CD14-positive monocyte (primary cell): ENCODE results near the gene COQ10B. TPM values are rescaled to one million over a fixed set of nuclear protein-coding genes. Genes with fewer than 3 reads are reported as not detected.
"Not testable (repeated sequence)": the region's sequence is repeated elsewhere in the genome, so short reads cannot be mapped to it uniquely, and the experiment has no call there.

Experiments used
- DNase-seq, 3 donors: peaks; one replicate each; pipeline ENCODE4 v3.0.0-alpha.2; 2011 to 2022
- H2AFZ ChIP-seq: 2 replicates; pipeline ENCODE4 v1.6.0; 2012; ENCODE audit warnings: mild to moderate bottlenecking, low read depth, low read length, inconsistent platforms; ENCODE audit not compliant: insufficient read depth, poor library complexity, severe bottlenecking
- H3K27ac ChIP-seq, 2 donors: 1 replicate in 1 of 2; 2 replicates in 1 of 2; pipeline ENCODE4 v1.5.1; 2012 to 2013; ENCODE audit warnings: low read length in 2 of 2, control low read depth in 1 of 2, inconsistent platforms in 1 of 2, low read depth in 1 of 2, mild to moderate bottlenecking in 1 of 2
- H3K27me3 ChIP-seq, 2 donors: one replicate each; pipeline versions ENCODE4 v1.6.0 to v1.6.1; 2011 to 2013; ENCODE audit warnings: low read length in 2 of 2; ENCODE audit not compliant: control insufficient read depth in 2 of 2, insufficient read depth in 2 of 2
- H3K36me3 ChIP-seq, 2 donors: replicated peaks in 1 of 2; 1 replicate in 1 of 2; 2 replicates in 1 of 2; pipeline versions ENCODE4 v1.5.1 to v1.6.1; 2012 to 2013; ENCODE audit warnings: low read length in 2 of 2, control low read depth in 1 of 2, inconsistent platforms in 1 of 2, mild to moderate bottlenecking in 1 of 2; ENCODE audit not compliant: insufficient read depth in 2 of 2, control insufficient read depth in 1 of 2
- H3K4me1 ChIP-seq, 2 donors: 1 replicate in 1 of 2; 2 replicates in 1 of 2; pipeline versions ENCODE4 v1.5.1 to v1.6.1; 2012 to 2013; ENCODE audit warnings: low read length in 2 of 2, control low read depth in 1 of 2, inconsistent platforms in 1 of 2, mild to moderate bottlenecking in 1 of 2, moderate library complexity in 1 of 2; ENCODE audit not compliant: insufficient read depth in 2 of 2, control insufficient read depth in 1 of 2
- H3K4me2 ChIP-seq: replicated peaks from 2 replicates; pipeline ENCODE3; 2012; ENCODE audit warnings: low read length, moderate library complexity, mild to moderate bottlenecking; ENCODE audit not compliant: poor library complexity, severe bottlenecking; ENCODE audit errors: extremely low read depth
- H3K4me3 ChIP-seq, 3 experiments: fragments of 200-600 bp in 1 of 3; sonication (generic) in 1 of 3; replicated peaks in 1 of 3; 1 replicate in 2 of 3; 2 replicates in 1 of 3; pipeline ENCODE4 v1.5.1; 2011 to 2013; ENCODE audit warnings: low read length in 3 of 3, mild to moderate bottlenecking in 3 of 3, control low read depth in 2 of 3, low read depth in 2 of 3, inconsistent platforms in 1 of 3, moderate library complexity in 1 of 3
- H3K79me2 ChIP-seq: 2 replicates; pipeline ENCODE4 v1.6.0; 2012; ENCODE audit warnings: mild to moderate bottlenecking, control low read depth, inconsistent platforms, low read length, moderate library complexity; ENCODE audit not compliant: insufficient read depth
- H3K9ac ChIP-seq: 2 replicates; pipeline ENCODE4 v1.6.0; 2017; ENCODE audit warnings: low read length, mild to moderate bottlenecking; ENCODE audit not compliant: insufficient read depth, poor library complexity, severe bottlenecking
- H3K9me3 ChIP-seq, 2 donors: replicated peaks in 1 of 2; 1 replicate in 1 of 2; 2 replicates in 1 of 2; pipeline versions ENCODE4 v1.5.1 to v1.6.1; 2012 to 2013; ENCODE audit warnings: low read length in 2 of 2, control low read depth in 1 of 2; ENCODE audit not compliant: control insufficient read depth in 1 of 2, insufficient read depth in 1 of 2
- H4K20me1 ChIP-seq: 2 replicates; pipeline ENCODE4 v1.6.0; 2012; ENCODE audit warnings: mild to moderate bottlenecking, low read length, control low read depth, moderate library complexity; ENCODE audit not compliant: insufficient read depth
- H3K27ac Mint-ChIP-seq, 7 donors: one replicate each; pipeline ENCODE4 v1.8.0; 2020; ENCODE audit warnings: mild to moderate bottlenecking in 7 of 7, mixed read lengths in 7 of 7, moderate library complexity in 6 of 7, inconsistent platforms in 2 of 7
- H3K27me3 Mint-ChIP-seq, 3 donors: one replicate each; pipeline ENCODE4 v1.8.0; 2021 to 2022; ENCODE audit warnings: low read depth in 3 of 3, mild to moderate bottlenecking in 3 of 3, mixed read lengths in 3 of 3, moderate library complexity in 3 of 3, inconsistent platforms in 1 of 3
- H3K36me3 Mint-ChIP-seq, 2 donors: one replicate each; pipeline ENCODE4 v1.8.0; 2020; ENCODE audit warnings: mixed read lengths in 2 of 2, inconsistent platforms in 1 of 2, mild to moderate bottlenecking in 1 of 2
- H3K4me1 Mint-ChIP-seq: one replicate; pipeline ENCODE4 v1.8.0; 2020; ENCODE audit warnings: mild to moderate bottlenecking, mixed read lengths
- H3K4me3 Mint-ChIP-seq, 2 donors: one replicate each; pipeline ENCODE4 v1.8.0; 2020; ENCODE audit warnings: mild to moderate bottlenecking in 2 of 2, mixed read lengths in 2 of 2, moderate library complexity in 1 of 2
- H3K9me3 Mint-ChIP-seq, 7 donors: one replicate each; pipeline ENCODE4 v1.8.0; 2020 to 2022; ENCODE audit warnings: mixed read lengths in 7 of 7, mild to moderate bottlenecking in 6 of 7, moderate library complexity in 6 of 7, inconsistent platforms in 2 of 7
- CTCF ChIP-seq: fragments of 200-600 bp; IDR thresholded peaks from one replicate; pipeline ENCODE4 v1.8.0; 2022; ENCODE audit warnings: antibody characterized with exemption, mild to moderate bottlenecking
- WGBS: methylation state at CpG from one replicate; pipeline ENCODE4 v1.1.5; 2013; ENCODE audit warnings: missing lambda C conversion rate; ENCODE audit not compliant: insufficient coverage; 5-methylcytosine and 5-hydroxymethylcytosine counted together
- intact Hi-C, 2 donors: fragments of 100-400 bp; cut with micrococcal nuclease; formaldehyde crosslinking; loops; one replicate each; pipeline versions ENCODE4 v1.15.0 to v1.15.1; 2023
- polyA plus RNA-seq, 3 donors: library from polyadenylated mRNA; depleted of rRNA in 1 of 3; unstranded in 2 of 3; stranded (reverse) in 1 of 3; fragments of 300-500 nt in 2 of 3; fragments of >200 nt in 1 of 3; fragmentation: Illumina TruSeq in 2 of 3; gene quantifications; 1 replicate in 2 of 3; 2 replicates in 1 of 3; pipeline ENCODE4 v1.2.3, GENCODE V29; 2012 to 2021

Gene COQ10B
- polyA plus RNA-seq, 3 donors, result 6.7 to 46.6 (median 38.3) TPM

- Histone ChIP-seq H3K79me2 (peaks cover 6% of the 10 kb centered on the region), H3K4me2 (no peak overlapping the region), H3K9ac (no peak overlapping the region), H3K9me3 (peaks cover 3 to 4% of the 10 kb centered on the region in 2 donors), H4K20me1 (peaks cover 36% of the 10 kb centered on the region), H3K4me3 (no peak overlapping the region), H2AFZ (no peak overlapping the region), H3K4me1 (peaks cover 29 to 32% of the 10 kb centered on the region in 2 donors), H3K36me3 (peaks cover 30 to 73% of the 10 kb centered on the region in 2 donors), H3K27me3 (no peaks in the 10 kb centered on the region), H3K27ac (peak overlapping the region in 1 of 2 donors; percentile 21)
- peaks cover 0 to 14% (median 8%) of the 10 kb centered on the region in 7 donors for H3K9me3 Mint-ChIP-seq
- H3K4me3 Mint-ChIP-seq, result no peak overlapping the region
- intact Hi-C loops, result no loop called here
- WGBS, result 100% methylated on average over 2 of the region's 3 CpGs
- no peaks in the 10 kb centered on the region for H3K27me3 Mint-ChIP-seq
- no peak for DNase-seq
- H3K36me3 Mint-ChIP-seq, result peaks cover 42 to 63% of the 10 kb centered on the region in 2 donors
- peaks cover 26% of the 10 kb centered on the region for H3K4me1 Mint-ChIP-seq
- TF ChIP-seq CTCF, result no peak
- peak overlapping the region in 4 of 7 donors; percentile 2 to 77 (median 72) for H3K27ac Mint-ChIP-seq
Observed at GRCh38 chr2:197477797-197478196, 24.4 kb downstream of the COQ10B start.

DNA sequence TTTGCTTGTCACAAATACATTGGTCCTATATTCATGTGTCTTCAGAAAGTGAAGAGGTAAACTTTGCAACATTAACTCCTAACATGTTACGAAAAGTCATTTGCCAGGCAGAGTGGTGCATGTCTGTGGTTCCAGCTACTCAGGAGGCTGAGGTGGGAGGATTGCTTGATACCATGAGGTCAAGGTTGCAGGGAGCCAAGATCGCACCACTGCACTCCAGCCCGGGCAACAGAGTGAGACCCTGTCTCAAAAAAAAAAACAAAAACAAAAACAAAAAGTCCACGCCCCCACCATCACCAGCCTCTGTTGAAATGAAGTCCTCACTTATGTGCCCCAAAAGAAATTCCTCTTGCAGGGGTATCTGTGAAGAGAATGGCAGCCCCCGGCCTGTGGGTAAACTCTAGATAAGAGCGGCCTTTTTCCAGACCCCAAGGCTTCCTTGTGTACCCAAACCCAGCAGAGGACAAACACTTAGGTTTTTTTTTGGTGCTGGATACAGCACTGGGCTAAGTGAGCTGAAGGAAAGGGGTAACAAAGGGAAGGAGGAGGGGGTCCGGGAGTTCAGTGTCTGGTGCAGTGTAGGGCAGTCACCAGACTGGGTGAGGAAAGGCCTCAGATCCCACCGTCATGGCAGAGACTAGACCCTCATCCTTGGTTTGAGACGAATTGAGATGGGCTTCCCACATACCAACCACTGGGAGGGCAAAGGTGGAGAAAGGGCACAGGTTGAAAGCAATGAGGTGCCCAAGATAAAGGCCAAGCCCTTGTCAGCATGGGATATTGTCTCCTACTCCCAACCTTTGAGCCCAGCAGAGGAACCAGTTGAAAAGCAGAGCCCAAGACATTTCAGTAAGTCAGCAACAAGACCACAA is 27.0 kb downstream of the COQ10B start:
- intact Hi-C loops, result no loop called here
- 100% methylated on average over 1 of the region's 9 CpGs for WGBS
- Mint-ChIP-seq H3K36me3 (peaks cover 35 to 64% of the 10 kb centered on the region in 2 donors), H3K27me3 (no peaks in the 10 kb centered on the region), H3K4me1 (peaks cover 26% of the 10 kb centered on the region), H3K9me3 (peaks cover 3 to 32% (median 24%) of the 10 kb centered on the region in 7 donors), H3K4me3 (no peak overlapping the region), H3K27ac (peak overlapping the region in 2 of 7 donors; percentile 11 to 12)
- Histone ChIP-seq H3K27me3 (no peaks in the 10 kb centered on the region), H2AFZ (no peak overlapping the region), H3K9ac (no peak overlapping the region), H3K4me1 (peaks cover 29 to 32% of the 10 kb centered on the region in 2 donors), H3K4me3 (no peak overlapping the region), H3K79me2 (peaks cover 6% of the 10 kb centered on the region), H4K20me1 (peaks cover 22% of the 10 kb centered on the region), H3K36me3 (peaks cover 9 to 72% of the 10 kb centered on the region in 2 donors), H3K27ac (peak overlapping the region in 1 of 2 donors; percentile 9), H3K9me3 (peaks cover 15 to 19% of the 10 kb centered on the region in 2 donors), H3K4me2 (no peak overlapping the region)
- TF ChIP-seq CTCF, result no peak
- DNase-seq, result no peak

DNA sequence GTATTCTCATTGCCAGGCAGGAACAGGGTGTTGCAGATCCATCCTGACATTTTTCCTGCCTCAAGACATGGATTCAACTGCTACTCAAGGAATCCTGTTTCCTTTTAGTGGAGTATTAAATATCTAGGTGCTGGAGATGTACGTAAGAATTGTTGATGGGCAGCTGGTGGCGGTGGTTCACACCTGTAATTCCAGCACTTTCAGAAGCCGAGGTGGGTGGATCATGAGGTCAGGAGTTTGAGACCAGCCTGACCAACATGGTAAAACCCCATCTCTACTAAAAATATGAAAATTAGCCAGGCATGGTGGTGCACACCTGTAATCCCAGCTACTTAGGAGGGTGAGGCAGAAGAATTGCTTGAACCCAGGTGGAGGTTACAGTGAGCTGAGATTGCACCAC is 30.9 kb downstream of the COQ10B start:
- not testable (repeated sequence) for H2AFZ ChIP-seq

More for the DNA sequence above, 30.9 kb downstream of the COQ10B start:
- peaks cover 52 to 82% of the 10 kb centered on the region in 2 donors for H3K36me3 Mint-ChIP-seq
- H3K27ac ChIP-seq, H3K4me3 Mint-ChIP-seq, H3K27me3 ChIP-seq, H3K4me1 ChIP-seq, H3K9ac ChIP-seq, H3K4me2 ChIP-seq, H4K20me1 ChIP-seq, intact Hi-C loops, H3K27me3 Mint-ChIP-seq, H3K79me2 ChIP-seq, DNase-seq, H3K4me3 ChIP-seq, H3K4me1 Mint-ChIP-seq: not testable (repeated sequence)
- peaks cover 3 to 32% (median 27%) of the 10 kb centered on the region in 7 donors for H3K9me3 Mint-ChIP-seq
- H3K36me3 ChIP-seq, result peaks cover 36 to 86% of the 10 kb centered on the region in 2 donors
- H3K27ac Mint-ChIP-seq, result peak overlapping the region in 1 of 7 donors; percentile 58
- no CpG with 5 or more reads among the region's 3 CpGs for WGBS
- H3K9me3 ChIP-seq, result peaks cover 15 to 19% of the 10 kb centered on the region in 2 donors
